Activated CD4-positive, alpha-beta T cell treated with anti-CD3 and anti-CD28 coated beads, Interleukin-10, Interleukin-2, amounts not matched to agents 100 ng/mL and 50 ng/mL, durations not matched to agents 16 hours and 8 hours (primary cell): ENCODE results near the gene DLEC1.
A peak's percentile ranks its signal among the peaks of the same experiment; 100 is the strongest.

Source experiments
- DNase-seq: peaks from one replicate; pipeline ENCODE4 v3.0.0-alpha.2; 2020

DLEC1 gene

GRCh38 chr3:38039101-38039898 is at the start of gene DLEC1:
TSS of gene DLEC1 (plus strand) at chr3:38039208. CDS start at chr3:38039226, 18 bp downstream.
- DNase-seq, result peak; percentile 94

- no peak for DNase-seq
Measured at GRCh38 chr3:37989821-37990480, 49.1 kb upstream of the DLEC1 start.

GRCh38 chr3:37990527-37990926 is 48.5 kb upstream of the DLEC1 start, which contains the start of gene VILL:
TSS of gene VILL (plus strand) at chr3:37990786. CDS start at chr3:37993673, 2,887 bp downstream.
- DNase-seq, result no peak

- DNase-seq, result no peak
Measured at GRCh38 chr3:37991109-37991508, 47.9 kb upstream of the DLEC1 start.

GRCh38 chr3:37991823-37992222 is 47.2 kb upstream of the DLEC1 start:
- no peak for DNase-seq

- DNase-seq, result no peak
Measured at GRCh38 chr3:37992271-37993066, 46.5 kb upstream of the DLEC1 start.

GRCh38 chr3:37993067-37993455 is 45.9 kb upstream of the DLEC1 start:
- no peak for DNase-seq

- DNase-seq, result no peak
Measured at GRCh38 chr3:37993460-37993819, 45.6 kb upstream of the DLEC1 start.

GRCh38 chr3:37993820-37994638 is 45.0 kb upstream of the DLEC1 start:
- peak; percentile 82 for DNase-seq

- peak; percentile 43 for DNase-seq
Measured at GRCh38 chr3:37994639-37994972, 44.4 kb upstream of the DLEC1 start.

- peak; percentile 20 for DNase-seq
Measured at GRCh38 chr3:37995652-37996641, 43.1 kb upstream of the DLEC1 start.

- DNase-seq, result peak; percentile 90
Measured at GRCh38 chr3:37996785-37997301, 42.2 kb upstream of the DLEC1 start.

GRCh38 chr3:37997342-37997741 is 41.7 kb upstream of the DLEC1 start:
- DNase-seq, result no peak

- DNase-seq, result no peak
Measured at GRCh38 chr3:37997791-37998370, 41.1 kb upstream of the DLEC1 start.

- no peak for DNase-seq
Measured at GRCh38 chr3:37999836-38000235, 39.2 kb upstream of the DLEC1 start.

- no peak for DNase-seq
Measured at GRCh38 chr3:38000242-38000916, 38.6 kb upstream of the DLEC1 start.

GRCh38 chr3:38000965-38001455 is 38.0 kb upstream of the DLEC1 start:
- DNase-seq, result no peak

GRCh38 chr3:38001456-38002081 is 37.4 kb upstream of the DLEC1 start:
- no peak for DNase-seq

GRCh38 chr3:38002291-38002876 is 36.6 kb upstream of the DLEC1 start:
- DNase-seq, result no peak
